ENCODE data around the gene DPYD.

GRCh38 chr1:97120806-97121205, 800.0 kb downstream of the DPYD start:
- TF ChIP-seq CTCF (IDR thresholded peaks at IDR 0.05; ENCODE audit: low read length) (no peak), EZH2phosphoT487 (IDR thresholded peaks at IDR 0.05; ENCODE audit: low read length) (no peak), EZH2 (optimal IDR thresholded peaks at IDR 0.05; ENCODE audit: low read depth, low read length) (no peak)
